ENCODE measurements around the gene UCK2. TPM values are rescaled to one million over a fixed set of nuclear protein-coding genes. Genes with fewer than 3 reads are reported as not detected.

UCK2 gene
- total RNA-seq, 2 experiments from 2014 or later: 28.4 to 32.4 TPM

GRCh38 chr1:165884690-165885304 lies 57.4 kb downstream of the UCK2 start:
- peaks cover 5% of the 10 kb centered on the region for H3K4me1 Mint-ChIP-seq (ENCODE audit: low read depth)
- ATAC-seq: no peak
- ChIA-PET POLR2A (no interaction called here), CTCF (interaction anchor here (0.7 to 3.4 kb wide), 6 partner anchors 13 to 530 kb away, joined by 3 to 12 read pairs (median 4); no protein-coding TSS in a partner anchor)
- H3K4me3 Mint-ChIP-seq: no peak overlapping the region
- DNase-seq: no peak
- peaks cover 3% of the 10 kb centered on the region for H3K36me3 Mint-ChIP-seq (ENCODE audit: low read depth)
- H3K27me3 Mint-ChIP-seq (ENCODE audit: low read depth): no peaks in the 10 kb centered on the region
- no peaks in the 10 kb centered on the region for H3K9me3 Mint-ChIP-seq (ENCODE audit: insufficient read depth)
- no peak overlapping the region for H3K27ac Mint-ChIP-seq

GRCh38 chr1:165885305-165885694 lies 57.9 kb downstream of the UCK2 start:
- ChIA-PET CTCF (interaction anchor here (0.7 to 3.4 kb wide), 4 partner anchors 29 to 531 kb away, joined by 3 to 12 read pairs (median 4); no protein-coding TSS in a partner anchor), POLR2A (no interaction called here)
- no peaks in the 10 kb centered on the region for H3K9me3 Mint-ChIP-seq (ENCODE audit: insufficient read depth)
- H3K27me3 Mint-ChIP-seq (ENCODE audit: low read depth): no peaks in the 10 kb centered on the region
- no peak overlapping the region for H3K4me3 Mint-ChIP-seq
- DNase-seq: no peak
- H3K36me3 Mint-ChIP-seq (ENCODE audit: low read depth): peaks cover 3% of the 10 kb centered on the region
- no peak overlapping the region for H3K27ac Mint-ChIP-seq
- ATAC-seq: no peak
- H3K4me1 Mint-ChIP-seq (ENCODE audit: low read depth): no peaks in the 10 kb centered on the region

- DNase-seq: no peak
- H3K4me3 Mint-ChIP-seq: no peak overlapping the region
- ATAC-seq: no peak
- H3K9me3 Mint-ChIP-seq (ENCODE audit: insufficient read depth): no peaks in the 10 kb centered on the region
- no peaks in the 10 kb centered on the region for H3K4me1 Mint-ChIP-seq (ENCODE audit: low read depth)
- no peak overlapping the region for H3K27ac Mint-ChIP-seq
- no peaks in the 10 kb centered on the region for H3K27me3 Mint-ChIP-seq (ENCODE audit: low read depth)
- peaks cover 3% of the 10 kb centered on the region for H3K36me3 Mint-ChIP-seq (ENCODE audit: low read depth)
- ChIA-PET POLR2A (no interaction called here), CTCF (interaction anchor here (3.4 kb wide), 1 partner anchor 28 kb away, joined by 12 read pairs; no protein-coding TSS in a partner anchor)
Measured at GRCh38 chr1:165886193-165886592, 58.8 kb downstream of the UCK2 start.

GRCh38 chr1:165886983-165887382 lies 59.6 kb downstream of the UCK2 start:
- H3K9me3 Mint-ChIP-seq (ENCODE audit: insufficient read depth): no peaks in the 10 kb centered on the region
- H3K4me3 Mint-ChIP-seq: no peak overlapping the region
- H3K27ac Mint-ChIP-seq: no peak overlapping the region
- H3K4me1 Mint-ChIP-seq (ENCODE audit: low read depth): peaks cover under 1% of the 10 kb centered on the region
- DNase-seq (no peak), ATAC-seq (no peak)
- CTCF ChIA-PET: no interaction called here
- POLR2A ChIA-PET: no interaction called here
- no peaks in the 10 kb centered on the region for H3K27me3 Mint-ChIP-seq (ENCODE audit: low read depth)
- peaks cover 7% of the 10 kb centered on the region for H3K36me3 Mint-ChIP-seq (ENCODE audit: low read depth)

- ChIA-PET CTCF (interaction anchor here (1.4 kb wide), 1 partner anchor 61 kb away, joined by 4 read pairs; the partner anchor contains the start of gene UCK2), POLR2A (no interaction called here)
- no peak for ATAC-seq
- Mint-ChIP-seq H3K27ac (no peak overlapping the region), H3K36me3 (ENCODE audit: low read depth) (peaks cover 4% of the 10 kb centered on the region), H3K4me3 (no peak overlapping the region), H3K9me3 (ENCODE audit: insufficient read depth) (no peaks in the 10 kb centered on the region), H3K4me1 (ENCODE audit: low read depth) (peaks cover 4% of the 10 kb centered on the region), H3K27me3 (ENCODE audit: low read depth) (no peaks in the 10 kb centered on the region)
- no peak for DNase-seq
Measured at GRCh38 chr1:165887877-165888551, 60.6 kb downstream of the UCK2 start.

GRCh38 chr1:165888552-165888920 lies 61.1 kb downstream of the UCK2 start:
- H3K4me3 Mint-ChIP-seq: no peak overlapping the region
- DNase-seq (no peak), ATAC-seq (no peak)
- peaks cover 4% of the 10 kb centered on the region for H3K36me3 Mint-ChIP-seq (ENCODE audit: low read depth)
- no peak overlapping the region for H3K27ac Mint-ChIP-seq
- ChIA-PET CTCF (interaction anchor here (1.4 kb wide), 1 partner anchor 61 kb away, joined by 4 read pairs; the partner anchor contains the start of gene UCK2), POLR2A (no interaction called here)
- no peaks in the 10 kb centered on the region for H3K9me3 Mint-ChIP-seq (ENCODE audit: insufficient read depth)
- no peaks in the 10 kb centered on the region for H3K27me3 Mint-ChIP-seq (ENCODE audit: low read depth)
- peaks cover 4% of the 10 kb centered on the region for H3K4me1 Mint-ChIP-seq (ENCODE audit: low read depth)

- Mint-ChIP-seq H3K36me3 (ENCODE audit: low read depth) (peaks cover 4% of the 10 kb centered on the region), H3K4me3 (no peak overlapping the region), H3K4me1 (ENCODE audit: low read depth) (peaks cover 4% of the 10 kb centered on the region), H3K27me3 (ENCODE audit: low read depth) (no peaks in the 10 kb centered on the region), H3K27ac (no peak overlapping the region), H3K9me3 (ENCODE audit: insufficient read depth) (no peaks in the 10 kb centered on the region)
- DNase-seq (no peak), ATAC-seq (no peak)
- POLR2A ChIA-PET: no interaction called here
- CTCF ChIA-PET: no interaction called here
Measured at GRCh38 chr1:165890684-165891083, 63.3 kb downstream of the UCK2 start.

- no peak overlapping the region for H3K27ac Mint-ChIP-seq
- POLR2A ChIA-PET: no interaction called here
- ATAC-seq (no peak), DNase-seq (no peak)
- no peaks in the 10 kb centered on the region for H3K27me3 Mint-ChIP-seq (ENCODE audit: low read depth)
- H3K4me3 Mint-ChIP-seq: no peak overlapping the region
- CTCF ChIA-PET: no interaction called here
- peaks cover 4% of the 10 kb centered on the region for H3K4me1 Mint-ChIP-seq (ENCODE audit: low read depth)
- H3K36me3 Mint-ChIP-seq (ENCODE audit: low read depth): peaks cover 4% of the 10 kb centered on the region
- H3K9me3 Mint-ChIP-seq (ENCODE audit: insufficient read depth): no peaks in the 10 kb centered on the region
Measured at GRCh38 chr1:165891111-165891860, 63.9 kb downstream of the UCK2 start.

- POLR2A ChIA-PET: no interaction called here
- Mint-ChIP-seq H3K4me1 (ENCODE audit: low read depth) (peaks cover 15% of the 10 kb centered on the region), H3K27ac (no peak overlapping the region), H3K9me3 (ENCODE audit: insufficient read depth) (no peaks in the 10 kb centered on the region), H3K36me3 (ENCODE audit: low read depth) (peaks cover 5% of the 10 kb centered on the region), H3K4me3 (no peak overlapping the region), H3K27me3 (ENCODE audit: low read depth) (no peaks in the 10 kb centered on the region)
- CTCF ChIA-PET: interaction anchor here (1.9 kb wide), 1 partner anchor 64 kb away, joined by 7 read pairs; no protein-coding TSS in a partner anchor
- ATAC-seq: no peak
- no peak for DNase-seq
Measured at GRCh38 chr1:165892935-165893334, 65.5 kb downstream of the UCK2 start.

- Mint-ChIP-seq H3K4me3 (no peak overlapping the region), H3K27ac (no peak overlapping the region), H3K36me3 (ENCODE audit: low read depth) (peaks cover 8% of the 10 kb centered on the region), H3K9me3 (ENCODE audit: insufficient read depth) (no peaks in the 10 kb centered on the region), H3K4me1 (ENCODE audit: low read depth) (peaks cover 15% of the 10 kb centered on the region), H3K27me3 (ENCODE audit: low read depth) (no peaks in the 10 kb centered on the region)
- POLR2A ChIA-PET: no interaction called here
- DNase-seq (no peak), ATAC-seq (no peak)
- CTCF ChIA-PET: interaction anchor here (1.9 kb wide), 1 partner anchor 65 kb away, joined by 7 read pairs; no protein-coding TSS in a partner anchor
Measured at GRCh38 chr1:165893507-165893906, 66.1 kb downstream of the UCK2 start.

GRCh38 chr1:165894591-165894990 lies 67.2 kb downstream of the UCK2 start:
- no peak overlapping the region for H3K4me3 Mint-ChIP-seq
- H3K36me3 Mint-ChIP-seq (ENCODE audit: low read depth): peaks cover 8% of the 10 kb centered on the region
- ChIA-PET POLR2A (no interaction called here), CTCF (interaction anchor here (0.7 to 1.9 kb wide), 2 partner anchors 66 to 176 kb away, joined by 3 to 7 read pairs; no protein-coding TSS in a partner anchor)
- H3K27me3 Mint-ChIP-seq (ENCODE audit: low read depth): no peaks in the 10 kb centered on the region
- peaks cover 15% of the 10 kb centered on the region for H3K4me1 Mint-ChIP-seq (ENCODE audit: low read depth)
- DNase-seq (no peak), ATAC-seq (no peak)
- no peaks in the 10 kb centered on the region for H3K9me3 Mint-ChIP-seq (ENCODE audit: insufficient read depth)
- H3K27ac Mint-ChIP-seq: no peak overlapping the region

- no peak overlapping the region for H3K27ac Mint-ChIP-seq
- no peaks in the 10 kb centered on the region for H3K27me3 Mint-ChIP-seq (ENCODE audit: low read depth)
- peaks cover 8% of the 10 kb centered on the region for H3K36me3 Mint-ChIP-seq (ENCODE audit: low read depth)
- no peak overlapping the region for H3K4me3 Mint-ChIP-seq
- ChIA-PET CTCF (interaction anchor here (1.0 kb wide), 1 partner anchor 56 kb away, joined by 3 read pairs; no protein-coding TSS in a partner anchor), POLR2A (no interaction called here)
- DNase-seq: no peak
- no peaks in the 10 kb centered on the region for H3K9me3 Mint-ChIP-seq (ENCODE audit: insufficient read depth)
- peaks cover 20% of the 10 kb centered on the region for H3K4me1 Mint-ChIP-seq (ENCODE audit: low read depth)
- ATAC-seq: no peak
Measured at GRCh38 chr1:165895451-165895871, 68.0 kb downstream of the UCK2 start.
